Ovary (tissue), 9 donors: ENCODE data around the gene NRARP. TPM values are rescaled to one million over a fixed set of nuclear protein-coding genes. Genes with fewer than 3 reads are reported as not detected.

Experiments used
- polyA plus RNA-seq, 2 donors: library from polyadenylated mRNA; stranded (reverse); fragments of 200-250 nt in 1 of 2; fragments of 350-450 nt in 1 of 2; fragmentation: Illumina TruSeq in 1 of 2; extraction: RNeasy Lipid Tissue Mini Kit (QIAGEN cat#74804) in 1 of 2; gene quantifications; one replicate each; pipeline ENCODE4 v1.2.3, GENCODE V29; 2013 to 2014
- total RNA-seq, 7 donors: library from RNA; depleted of rRNA in 2 of 7; stranded (reverse); fragments of >200 nt in 2 of 7; fragmentation: NEBNext Ultra II Directional in 3 of 7; extraction: Animal tissue kit (Norgen Biotek cat#: 25700) in 3 of 7; gene quantifications; one replicate each; pipeline versions ENCODE4 v1.1.0 to v1.2.4, GENCODE V29; 2016 to 2023
- donor health status: DM: no; HTN: no; CAD: no; lungs with moderate emphysema.
- donor health status: DM: no; HTN: no; CAD: no.
- donor health status: Bipolar disorder and iron deficiency.
- donor health status: DM: yes; HTN: yes; CAD: no.
- donor health status: DM: no; HTN: no; CAD: no.
- donor health status: DM: yes; HTN: yes; CAD: no.

Gene NRARP
- total and polyA plus RNA-seq, 9 donors, result 1.3 to 13.8 (median 3.7) TPM

Other genes with a start within 250 kb of the NRARP start
- gene ENTPD2, start 248.2 kb downstream of the NRARP start, total RNA-seq, result 1 to 10 TPM in 4 of 7 donors, under 1 TPM in 3; 0.12 to 5.1 (median 1.0) TPM
- under 1 TPM; 0.32 to 0.82 TPM for gene ENTPD2, start 248.2 kb downstream of the NRARP start, polyA plus RNA-seq
- gene SAPCD2, start 231.7 kb downstream of the NRARP start, total RNA-seq, result under 1 TPM in 5 of 7 donors, not detected in 2; 0.24 to 0.62 (median 0.37) TPM
- gene SAPCD2, start 231.7 kb downstream of the NRARP start, polyA plus RNA-seq, result under 1 TPM; 0.10 to 0.15 TPM
- 1 to 10 TPM; 1.3 to 6.3 (median 4.1) TPM for gene UAP1L1, start 224.8 kb downstream of the NRARP start, total RNA-seq
- gene UAP1L1, start 224.8 kb downstream of the NRARP start, polyA plus RNA-seq, result 1 to 10 TPM; 3.0 to 4.1 TPM
- gene MAN1B1, start 215.3 kb downstream of the NRARP start, total RNA-seq, result 10 to 100 TPM; 30.2 to 55.1 (median 38.6) TPM
- gene MAN1B1, start 215.3 kb downstream of the NRARP start, polyA plus RNA-seq, result 100 to 1,000 TPM in 1 of 2 donors, 10 to 100 TPM in 1; 44.0 to 109 TPM
- gene DPP7, start 187.5 kb downstream of the NRARP start, total RNA-seq, result 100 to 1,000 TPM in 2 of 7 donors, 10 to 100 TPM in 5; 39.8 to 117 (median 95.6) TPM
- 10 to 100 TPM in 1 of 2 donors, 1 to 10 TPM in 1; 3.0 to 88.7 TPM for gene DPP7, start 187.5 kb downstream of the NRARP start, polyA plus RNA-seq
- under 1 TPM in 1 of 7 donors, not detected in 6; 0.15 TPM for gene GRIN1, start 163.1 kb downstream of the NRARP start, total RNA-seq
- not detected for gene GRIN1, start 163.1 kb downstream of the NRARP start, polyA plus RNA-seq
- gene LRRC26, start 132.2 kb downstream of the NRARP start, total RNA-seq, result 1 to 10 TPM in 1 of 7 donors, under 1 TPM in 1, not detected in 5; 0.23 to 3.0 TPM
- gene LRRC26, start 132.2 kb downstream of the NRARP start, polyA plus RNA-seq, result not detected
- not detected for gene TMEM210, start 130.2 kb downstream of the NRARP start, total RNA-seq
- gene TMEM210, start 130.2 kb downstream of the NRARP start, polyA plus RNA-seq, result not detected
- 10 to 100 TPM; 23.1 to 61.5 (median 53.9) TPM for gene ANAPC2, start 113.7 kb downstream of the NRARP start, total RNA-seq
- 10 to 100 TPM in 1 of 2 donors, 1 to 10 TPM in 1; 8.0 to 38.4 TPM for gene ANAPC2, start 113.7 kb downstream of the NRARP start, polyA plus RNA-seq
- gene SSNA1, start 113.6 kb downstream of the NRARP start, total RNA-seq, result 10 to 100 TPM; 34.5 to 60.7 (median 44.5) TPM
- gene SSNA1, start 113.6 kb downstream of the NRARP start, polyA plus RNA-seq, result 10 to 100 TPM in 1 of 2 donors, 1 to 10 TPM in 1; 1.6 to 47.3 TPM
- 10 to 100 TPM in 6 of 7 donors, 1 to 10 TPM in 1; 6.6 to 18.4 (median 15.9) TPM for gene TPRN, start 101.5 kb downstream of the NRARP start, total RNA-seq
- 1 to 10 TPM in 1 of 2 donors, under 1 TPM in 1; 0.68 to 8.6 TPM for gene TPRN, start 101.5 kb downstream of the NRARP start, polyA plus RNA-seq
- gene TMEM203, start 96.6 kb downstream of the NRARP start, total RNA-seq, result 10 to 100 TPM; 29.2 to 40.8 (median 37.5) TPM
- 10 to 100 TPM; 35.3 to 38.2 TPM for gene TMEM203, start 96.6 kb downstream of the NRARP start, polyA plus RNA-seq
- gene NDOR1, start 96.6 kb downstream of the NRARP start, total RNA-seq, result 10 to 100 TPM in 4 of 7 donors, 1 to 10 TPM in 3; 3.7 to 15.2 (median 11.3) TPM
- 1 to 10 TPM; 1.1 to 7.2 TPM for gene NDOR1, start 96.6 kb downstream of the NRARP start, polyA plus RNA-seq
- 1 to 10 TPM in 5 of 7 donors, under 1 TPM in 1, not detected in 1; 0.92 to 6.5 (median 3.3) TPM for gene RNF208, start 80.0 kb downstream of the NRARP start, total RNA-seq
- 1 to 10 TPM in 1 of 2 donors, not detected in 1; 2.3 TPM for gene RNF208, start 80.0 kb downstream of the NRARP start, polyA plus RNA-seq
- gene CYSRT1, start 77.1 kb downstream of the NRARP start, total RNA-seq, result under 1 TPM in 4 of 7 donors, not detected in 3; 0.15 to 0.80 (median 0.33) TPM
- gene CYSRT1, start 77.1 kb downstream of the NRARP start, polyA plus RNA-seq, result under 1 TPM in 1 of 2 donors, not detected in 1; 0.12 TPM
- gene RNF224, start 74.8 kb downstream of the NRARP start, total RNA-seq, result under 1 TPM in 1 of 7 donors, not detected in 6; 0.92 TPM
- not detected for gene RNF224, start 74.8 kb downstream of the NRARP start, polyA plus RNA-seq
- gene SLC34A3, start 71.4 kb downstream of the NRARP start, total RNA-seq, result under 1 TPM in 2 of 7 donors, not detected in 5; 0.15 to 0.46 TPM
- not detected for gene SLC34A3, start 71.4 kb downstream of the NRARP start, polyA plus RNA-seq
- 100 to 1,000 TPM in 6 of 7 donors, 10 to 100 TPM in 1; 88.0 to 234 (median 175) TPM for gene TUBB4B, start 61.0 kb downstream of the NRARP start, total RNA-seq
- 10 to 100 TPM; 62.8 to 88.6 TPM for gene TUBB4B, start 61.0 kb downstream of the NRARP start, polyA plus RNA-seq
- not detected for gene STPG3, start 51.0 kb downstream of the NRARP start, total RNA-seq
- gene STPG3, start 51.0 kb downstream of the NRARP start, polyA plus RNA-seq, result not detected
- 10 to 100 TPM; 20.3 to 56.6 (median 44.5) TPM for gene NELFB, start 46.9 kb downstream of the NRARP start, total RNA-seq
- gene NELFB, start 46.9 kb downstream of the NRARP start, polyA plus RNA-seq, result 10 to 100 TPM; 10.9 to 50.8 TPM
- 10 to 100 TPM in 4 of 7 donors, 1 to 10 TPM in 3; 6.4 to 16.3 (median 11.2) TPM for gene TOR4A, start 24.5 kb downstream of the NRARP start, total RNA-seq
- 1 to 10 TPM in 1 of 2 donors, under 1 TPM in 1; 0.85 to 5.3 TPM for gene TOR4A, start 24.5 kb downstream of the NRARP start, polyA plus RNA-seq
- gene EXD3, start 120.9 kb upstream of the NRARP start, total RNA-seq, result 10 to 100 TPM; 19.5 to 30.6 (median 26.2) TPM
- 10 to 100 TPM in 1 of 2 donors, 1 to 10 TPM in 1; 1.0 to 19.4 TPM for gene EXD3, start 120.9 kb upstream of the NRARP start, polyA plus RNA-seq
- gene NOXA1, start 121.1 kb upstream of the NRARP start, total RNA-seq, result 10 to 100 TPM in 5 of 7 donors, 1 to 10 TPM in 2; 8.5 to 18.5 (median 13.8) TPM
- 1 to 10 TPM in 1 of 2 donors, not detected in 1; 7.1 TPM for gene NOXA1, start 121.1 kb upstream of the NRARP start, polyA plus RNA-seq
- gene ENTPD8, start 139.1 kb upstream of the NRARP start, total RNA-seq, result under 1 TPM in 5 of 7 donors, not detected in 2; 0.10 to 0.57 (median 0.24) TPM
- under 1 TPM in 1 of 2 donors, not detected in 1; 0.11 TPM for gene ENTPD8, start 139.1 kb upstream of the NRARP start, polyA plus RNA-seq
- 10 to 100 TPM; 22.9 to 50.3 (median 35.4) TPM for gene NSMF, start 157.1 kb upstream of the NRARP start, total RNA-seq
- gene NSMF, start 157.1 kb upstream of the NRARP start, polyA plus RNA-seq, result 10 to 100 TPM; 24.0 to 29.5 TPM
- 10 to 100 TPM in 5 of 7 donors, 1 to 10 TPM in 2; 4.5 to 29.3 (median 13.0) TPM for gene PNPLA7, start 248.1 kb upstream of the NRARP start, total RNA-seq
- gene PNPLA7, start 248.1 kb upstream of the NRARP start, polyA plus RNA-seq, result 10 to 100 TPM in 1 of 2 donors, 1 to 10 TPM in 1; 2.2 to 19.9 TPM
- gene MRPL41, start 249.6 kb upstream of the NRARP start, total RNA-seq, result 10 to 100 TPM; 35.9 to 61.9 (median 48.3) TPM
- gene MRPL41, start 249.6 kb upstream of the NRARP start, polyA plus RNA-seq, result 10 to 100 TPM in 1 of 2 donors, 1 to 10 TPM in 1; 1.0 to 54.8 TPM